LNCAP (cell line): ENCODE results near the gene ZNF385A.

Experiments
- CTCF ChIP-seq: fragments of 450-650 bp; IDR thresholded peaks from 2 replicates; pipeline ENCODE4 v1.5.1; 2017; ENCODE audit warnings: mild to moderate bottlenecking

Gene ZNF385A

GRCh38 chr12:54328595-54329337, 55.8 kb downstream of the ZNF385A start:
- TF ChIP-seq CTCF: no peak

GRCh38 chr12:54324617-54325441, 59.7 kb downstream of the ZNF385A start, which contains the start of gene COPZ1:
COPZ1 (plus strand) TSS chr12:54325131; CDS start chr12:54325164, 33 bp downstream.
- TF ChIP-seq CTCF: peak; percentile 77

- TF ChIP-seq CTCF: no peak
These were observed 63.2 kb downstream of the ZNF385A start for GRCh38 chr12:54321363-54321762.
